D721Med (cell line): Measurements from ENCODE around the gene DDIT3.
"Not testable (repeated sequence)": the region's sequence is repeated elsewhere in the genome, so short reads cannot be mapped to it uniquely, and the experiment has no call there.

Experiments
- DNase-seq: peaks from one replicate; pipeline ENCODE4 v3.0.0; 2011; ENCODE audit warnings: low spot score; ENCODE audit not compliant: insufficient read length
- FAIRE-seq: peaks from 2 replicates; lab custom pipeline; 2011; peaks lifted over from hg19 to GRCh38; lab: Jason Lieb, UNC
- CTCF ChIP-seq: IDR thresholded peaks from 2 replicates; pipeline ENCODE4 v1.5.1; 2012; ENCODE audit warnings: mild to moderate bottlenecking, control low read depth; ENCODE audit not compliant: insufficient read depth; ENCODE audit errors: missing control alignments

DDIT3 gene

GRCh38 chr12:57520053-57520818 is at the start of gene DDIT3:
Gene DDIT3 (minus strand): TSS chr12:57520514. CDS start chr12:57517406, 3,108 bp downstream.
- no peak for TF ChIP-seq CTCF
- FAIRE-seq, result no peak
- DNase-seq, result peak; percentile 70

GRCh38 chr12:57569858-57570257 is 49.5 kb upstream of the DDIT3 start:
- DNase-seq (no peak), FAIRE-seq (no peak)
- no peak for TF ChIP-seq CTCF

- DNase-seq, result no peak
- no peak for TF ChIP-seq CTCF
- no peak for FAIRE-seq
These were observed 48.5 kb upstream of the DDIT3 start for GRCh38 chr12:57568838-57569237.

- FAIRE-seq, result no peak
- TF ChIP-seq CTCF, result no peak
- DNase-seq, result no peak
These were observed 43.9 kb upstream of the DDIT3 start for GRCh38 chr12:57564178-57564740.

- TF ChIP-seq CTCF, result no peak
- DNase-seq (no peak), FAIRE-seq (no peak)
These were observed 43.0 kb upstream of the DDIT3 start for GRCh38 chr12:57563358-57563757.

GRCh38 chr12:57561117-57561516 is 40.8 kb upstream of the DDIT3 start:
- not testable (repeated sequence) for FAIRE-seq, DNase-seq

- TF ChIP-seq CTCF, result no peak
- FAIRE-seq (no peak), DNase-seq (no peak)
These were observed 40.2 kb upstream of the DDIT3 start for GRCh38 chr12:57560516-57560915.
